ENCODE measurements around the gene ARFIP2.

- no peak for TF ChIP-seq CTCF (IDR thresholded peaks at IDR 0.05; ENCODE audit: insufficient read depth, low read length, poor library complexity, severe bottlenecking)
- no peak for TF ChIP-seq EZH2phosphoT487 (conservative IDR thresholded peaks at IDR 0.05; ENCODE audit: low read length)
These were observed 17.0 kb upstream of the ARFIP2 start for GRCh38 chr11:6498121-6498520.

Measured in SU-DHL-6 (cell line).